ENCODE measurements around the gene DBP.

Gene DBP

DNA sequence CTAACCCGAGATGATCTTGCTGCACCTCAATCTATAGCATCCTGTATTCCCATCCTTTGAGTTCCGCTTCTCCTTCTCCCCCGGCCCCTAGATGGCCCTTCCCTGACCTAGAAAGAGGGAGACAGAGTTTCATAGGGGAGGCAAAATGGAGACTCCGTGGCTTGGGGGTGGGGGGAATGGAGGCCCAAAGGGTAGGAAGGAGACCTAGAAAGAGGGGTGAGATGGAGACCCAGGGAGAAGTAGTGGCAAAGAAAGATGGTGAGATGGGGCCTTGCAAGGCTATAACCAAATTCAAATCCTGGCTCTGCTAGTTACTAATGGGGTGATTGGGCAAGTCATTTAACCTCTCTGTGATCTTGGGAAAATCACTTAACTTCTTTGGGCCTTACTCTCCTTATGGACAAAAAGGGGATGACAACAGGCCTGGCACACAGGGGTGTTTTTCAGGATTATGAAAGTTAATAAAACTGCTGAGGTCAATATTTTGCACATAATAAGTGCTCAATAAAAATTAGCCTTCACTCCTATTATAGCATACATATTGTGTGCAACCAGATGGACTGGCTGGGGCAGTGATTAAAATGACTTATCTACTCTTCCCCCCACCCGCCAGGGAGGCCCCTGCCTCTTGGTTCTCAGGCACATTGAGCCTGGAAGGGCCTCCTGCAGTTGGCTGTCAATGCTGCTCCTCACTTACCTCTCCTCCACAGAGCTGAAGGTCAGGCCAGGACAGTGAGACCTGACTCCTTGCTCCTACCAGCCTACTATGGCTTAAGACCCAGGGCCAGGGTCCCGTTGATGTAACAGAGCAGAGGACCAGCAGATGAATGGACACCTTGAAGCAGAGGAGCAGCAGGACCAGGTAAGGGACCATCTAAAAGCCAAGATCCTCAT, 17.2 kb downstream of the DBP start:
- TF ChIP-seq, protein P1, sequence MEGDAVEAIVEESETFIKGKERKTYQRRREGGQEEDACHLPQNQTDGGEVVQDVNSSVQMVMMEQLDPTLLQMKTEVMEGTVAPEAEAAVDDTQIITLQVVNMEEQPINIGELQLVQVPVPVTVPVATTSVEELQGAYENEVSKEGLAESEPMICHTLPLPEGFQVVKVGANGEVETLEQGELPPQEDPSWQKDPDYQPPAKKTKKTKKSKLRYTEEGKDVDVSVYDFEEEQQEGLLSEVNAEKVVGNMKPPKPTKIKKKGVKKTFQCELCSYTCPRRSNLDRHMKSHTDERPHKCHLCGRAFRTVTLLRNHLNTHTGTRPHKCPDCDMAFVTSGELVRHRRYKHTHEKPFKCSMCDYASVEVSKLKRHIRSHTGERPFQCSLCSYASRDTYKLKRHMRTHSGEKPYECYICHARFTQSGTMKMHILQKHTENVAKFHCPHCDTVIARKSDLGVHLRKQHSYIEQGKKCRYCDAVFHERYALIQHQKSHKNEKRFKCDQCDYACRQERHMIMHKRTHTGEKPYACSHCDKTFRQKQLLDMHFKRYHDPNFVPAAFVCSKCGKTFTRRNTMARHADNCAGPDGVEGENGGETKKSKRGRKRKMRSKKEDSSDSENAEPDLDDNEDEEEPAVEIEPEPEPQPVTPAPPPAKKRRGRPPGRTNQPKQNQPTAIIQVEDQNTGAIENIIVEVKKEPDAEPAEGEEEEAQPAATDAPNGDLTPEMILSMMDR (conservative IDR thresholded peaks at IDR 0.05; ENCODE audit: control insufficient read depth, insufficient read depth, low read depth, low read length), result no peak
- H3K4me3 ChIP-seq (ENCODE audit: control insufficient read depth, low read depth, low read length), result peak overlapping the region; percentile 100
- DNase-seq (ENCODE audit: low read depth), result peak; percentile 53

DNA sequence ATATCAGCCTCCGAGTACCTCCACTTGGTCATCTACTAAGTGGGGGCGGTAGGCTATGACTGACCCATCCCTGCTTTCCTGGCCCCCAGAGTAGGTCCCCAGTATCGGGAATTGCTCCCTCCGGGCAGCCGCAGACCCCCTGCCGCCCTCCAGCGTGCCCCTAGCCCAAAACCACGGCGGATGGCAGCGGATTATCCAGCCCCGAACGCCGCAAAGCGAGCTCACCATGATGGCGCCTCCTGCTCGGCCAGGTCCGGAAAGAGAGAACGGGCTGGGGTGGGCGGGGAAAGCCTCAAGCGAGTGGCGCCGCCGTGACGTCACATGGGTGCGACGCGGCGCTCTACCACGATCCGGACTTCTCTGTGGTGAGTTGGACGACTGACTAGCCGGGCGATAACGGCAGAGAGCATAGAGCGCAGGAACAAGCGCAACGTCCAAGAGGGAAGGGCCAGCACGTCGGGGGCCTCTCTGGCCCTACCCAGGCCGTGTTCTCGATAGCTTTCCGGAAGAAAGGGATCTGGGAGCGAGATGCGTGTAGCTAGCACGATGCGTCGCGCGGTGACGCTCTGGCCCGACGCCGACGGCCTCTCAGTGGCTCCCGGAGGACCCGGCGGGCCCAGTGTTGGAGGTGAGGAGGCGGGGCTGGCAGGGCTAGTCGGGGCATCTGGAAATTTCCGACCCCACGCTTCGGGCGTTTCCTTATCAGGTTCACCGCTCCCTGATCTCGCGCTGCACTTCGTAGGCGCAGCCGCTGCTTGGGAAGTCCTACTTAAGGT, 18.1 kb downstream of the DBP start, which contains the start of the genes RPL18 and SPHK2:
Gene RPL18, minus strand, starts transcription at position 263 of the 776 bp plus-strand sequence. Its CDS starts 35 bp downstream, at position 228.
Gene SPHK2, plus strand, starts transcription at position 591 of the 776 bp plus-strand sequence. CDS start 1,009 bp downstream, outside the sequence.
- H3K4me3 ChIP-seq (ENCODE audit: control insufficient read depth, low read depth, low read length), result peak within 1 kb of the TSS; percentile 100
- TF ChIP-seq, protein P1 (conservative IDR thresholded peaks at IDR 0.05; ENCODE audit: control insufficient read depth, insufficient read depth, low read depth, low read length), result no peak
- peak; percentile 100 for DNase-seq (ENCODE audit: low read depth)

DNA sequence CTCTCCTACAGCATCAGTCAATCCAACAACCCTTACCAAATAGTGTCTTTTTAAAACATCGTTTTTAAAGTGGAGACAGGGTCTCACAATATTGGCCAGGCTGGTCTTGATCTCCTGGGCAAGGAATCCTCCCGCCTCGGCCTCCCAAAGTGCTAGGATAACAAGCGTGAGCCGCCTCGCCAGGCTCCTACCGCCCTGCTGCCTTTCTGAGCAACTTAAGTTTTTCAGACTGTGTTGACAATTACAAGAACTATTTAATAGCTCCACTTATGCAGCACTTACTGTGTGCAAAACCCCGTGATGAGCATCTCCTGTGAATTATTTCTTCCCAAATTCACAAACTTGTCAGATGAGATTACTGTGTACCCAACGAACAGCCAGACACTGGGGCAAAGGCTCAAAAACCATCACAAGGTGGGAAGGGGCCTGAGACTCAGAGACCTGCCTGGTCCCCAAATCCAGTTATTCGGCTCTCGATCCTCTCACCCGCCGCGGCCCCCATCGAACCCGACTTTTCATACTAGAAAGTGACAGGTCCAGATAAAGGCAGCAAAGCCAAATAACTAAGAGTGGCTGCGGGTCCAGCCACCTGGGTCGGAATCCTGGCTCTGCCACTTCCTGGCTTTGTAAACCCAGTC, 18.8 kb downstream of the DBP start:
- DNase-seq (ENCODE audit: low read depth), result no peak
- H3K4me3 ChIP-seq (ENCODE audit: control insufficient read depth, low read depth, low read length), result peak overlapping the region; percentile 100
- TF ChIP-seq, protein P1 (conservative IDR thresholded peaks at IDR 0.05; ENCODE audit: control insufficient read depth, insufficient read depth, low read depth, low read length), result no peak

DNA sequence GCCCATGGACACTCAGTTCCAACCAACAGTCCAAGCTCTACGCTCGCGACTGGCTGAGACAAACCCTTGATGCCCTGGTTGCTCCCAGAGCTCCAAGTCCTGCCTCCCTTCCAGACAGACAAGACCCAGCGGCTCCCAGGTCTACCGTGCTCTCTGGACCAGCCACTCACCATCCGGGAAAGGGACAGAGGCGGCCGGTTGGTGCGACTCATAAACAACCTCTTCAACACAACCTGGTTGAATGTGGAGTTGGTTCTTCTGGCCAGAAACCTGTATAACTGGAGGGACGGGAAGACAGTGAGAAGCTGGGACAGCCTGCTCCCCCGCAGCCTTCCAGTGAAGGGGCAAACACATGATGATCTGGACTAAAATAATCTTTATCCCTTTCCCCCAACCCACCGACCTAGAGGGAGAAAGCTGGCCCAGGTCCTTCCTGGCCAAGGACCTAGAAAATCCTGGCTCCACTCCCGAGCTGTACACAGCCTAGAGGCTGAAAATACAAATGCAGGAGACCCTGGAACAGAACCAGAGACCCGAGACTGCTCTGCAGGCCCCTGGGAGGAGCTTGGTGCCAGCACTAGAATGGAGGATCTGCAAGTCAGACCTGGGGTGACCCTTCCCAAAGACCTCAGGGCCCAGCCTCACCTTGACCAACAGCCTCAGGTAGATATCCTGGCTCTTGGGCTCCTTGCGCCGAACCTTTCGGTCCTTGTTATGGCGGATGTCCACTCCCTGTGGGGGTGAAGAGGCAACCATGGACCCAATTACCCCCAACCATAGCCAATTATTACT, 19.8 kb downstream of the DBP start:
- TF ChIP-seq, protein P1 (conservative IDR thresholded peaks at IDR 0.05; ENCODE audit: control insufficient read depth, insufficient read depth, low read depth, low read length), result peak; percentile 1
- H3K4me3 ChIP-seq (ENCODE audit: control insufficient read depth, low read depth, low read length), result peak overlapping the region; percentile 100
- DNase-seq (ENCODE audit: low read depth), result no peak

DNA sequence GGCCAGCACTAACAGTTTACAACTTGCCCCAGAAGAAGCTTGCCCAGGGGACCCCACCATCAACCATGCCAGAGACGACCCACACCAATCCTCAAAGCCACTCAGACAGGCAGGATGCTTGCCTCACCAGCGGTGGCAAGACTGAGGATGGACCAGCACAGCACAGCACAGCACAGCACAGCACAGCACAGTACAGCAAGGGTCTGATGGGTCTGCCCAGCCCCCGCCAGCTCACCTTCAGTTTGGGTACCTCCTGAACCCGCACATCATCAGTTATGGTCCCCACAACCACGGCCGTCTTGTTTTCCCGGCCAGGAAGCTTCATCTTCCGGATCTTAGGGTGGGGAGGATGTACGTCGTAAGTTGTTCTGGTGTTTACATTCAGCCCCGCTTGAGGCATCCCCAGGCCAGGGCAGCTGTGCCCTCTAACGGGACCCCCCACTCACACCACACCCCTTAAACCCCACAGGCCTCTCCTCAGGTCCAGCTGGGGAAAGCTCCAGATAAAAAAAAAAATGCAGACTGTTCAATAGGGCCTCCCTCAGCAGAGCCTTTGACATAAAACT, 20.6 kb downstream of the DBP start:
- peak overlapping the region; percentile 100 for H3K4me3 ChIP-seq (ENCODE audit: control insufficient read depth, low read depth, low read length)
- DNase-seq (ENCODE audit: low read depth), result no peak
- TF ChIP-seq, protein P1 (conservative IDR thresholded peaks at IDR 0.05; ENCODE audit: control insufficient read depth, insufficient read depth, low read depth, low read length), result no peak
